Fibroblast of skin of left quadriceps (primary cell): ENCODE results near the gene VIPR1.

ENCODE experiments used
- DNase-seq, 2 experiments: peaks; one replicate each; pipeline ENCODE4 v3.0.0-alpha.2; 2013; ENCODE audit warnings: low read depth in 2 of 2

Gene VIPR1

GRCh38 chr3:42493126-42493797, 9.2 kb upstream of the VIPR1 start:
- no peak for DNase-seq

GRCh38 chr3:42493798-42494151, 8.7 kb upstream of the VIPR1 start:
- no peak for DNase-seq

- no peak for DNase-seq
Observed at GRCh38 chr3:42495393-42495792, 7.0 kb upstream of the VIPR1 start.

GRCh38 chr3:42497009-42497731, 5.3 kb upstream of the VIPR1 start:
- DNase-seq = peak; percentile 25 to 32

- DNase-seq = no peak
Observed at GRCh38 chr3:42498034-42498433, 4.4 kb upstream of the VIPR1 start.

- DNase-seq = no peak
Observed at GRCh38 chr3:42498791-42499477, 3.5 kb upstream of the VIPR1 start.

GRCh38 chr3:42499478-42499871, 3.0 kb upstream of the VIPR1 start:
- no peak for DNase-seq

GRCh38 chr3:42500091-42500490, 2.4 kb upstream of the VIPR1 start:
- DNase-seq = no peak

GRCh38 chr3:42500909-42501308, 1.5 kb upstream of the VIPR1 start:
- no peak for DNase-seq

- no peak for DNase-seq
Observed at GRCh38 chr3:42501321-42501680, 1.1 kb upstream of the VIPR1 start.

- no peak for DNase-seq
Observed at GRCh38 chr3:42501681-42502428, 588 bp upstream of the VIPR1 start.

GRCh38 chr3:42503251-42503924, 945 bp downstream of the VIPR1 start:
- DNase-seq = no peak

GRCh38 chr3:42503957-42504333, 1.5 kb downstream of the VIPR1 start:
- DNase-seq = no peak

GRCh38 chr3:42504334-42505127, 2.1 kb downstream of the VIPR1 start:
- DNase-seq = no peak

GRCh38 chr3:42505128-42505848, 2.8 kb downstream of the VIPR1 start:
- no peak for DNase-seq

GRCh38 chr3:42505849-42506410, 3.5 kb downstream of the VIPR1 start:
- no peak for DNase-seq

- DNase-seq = no peak
Observed at GRCh38 chr3:42507252-42507651, 4.8 kb downstream of the VIPR1 start.

GRCh38 chr3:42507761-42508335, 5.4 kb downstream of the VIPR1 start:
- no peak for DNase-seq

GRCh38 chr3:42508562-42508961, 6.1 kb downstream of the VIPR1 start:
- no peak for DNase-seq

GRCh38 chr3:42509111-42509510, 6.7 kb downstream of the VIPR1 start:
- no peak for DNase-seq
